ENCODE data around the gene VDAC1.

Gene VDAC1

GRCh38 chr5:133924221-133924920, 80.4 kb downstream of the VDAC1 start:
- no peak for DNase-seq

DNA sequence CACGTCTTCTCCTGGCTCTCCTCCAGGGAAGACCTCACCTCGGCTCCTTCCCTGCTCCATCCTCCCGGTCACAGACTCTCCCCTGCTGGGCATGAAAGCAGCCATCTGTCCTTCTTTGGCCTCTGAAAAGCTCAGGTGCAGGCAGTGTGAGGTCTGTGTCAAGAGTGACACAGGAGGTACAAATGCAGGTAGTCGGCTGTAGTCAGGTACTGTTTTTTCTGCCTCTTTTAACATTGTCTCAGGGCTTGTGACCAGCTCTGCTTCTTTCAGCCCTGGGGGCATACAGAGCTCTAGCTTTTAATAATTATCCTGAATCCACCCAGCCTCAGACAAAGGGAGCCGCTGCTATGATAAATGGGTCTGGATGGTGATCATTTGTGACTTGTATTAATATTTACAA, 82.8 kb downstream of the VDAC1 start:
- no peak for DNase-seq
